PC-9 (cell line): ENCODE results near the gene HSPA2.

Experiments
- CTCF ChIP-seq: fragments of 200-600 bp; sonication (generic); conservative IDR thresholded peaks from 2 replicates; pipeline ENCODE4 v1.6.1; 2017; ENCODE audit warnings: mixed run types, antibody characterized with exemption, mild to moderate bottlenecking, moderate library complexity
- EZH2 ChIP-seq: fragments of 200-600 bp; sonication (generic); IDR thresholded peaks from 2 replicates; pipeline ENCODE4 v1.8.0; 2017; ENCODE audit warnings: antibody characterized with exemption, low read depth

DNA sequence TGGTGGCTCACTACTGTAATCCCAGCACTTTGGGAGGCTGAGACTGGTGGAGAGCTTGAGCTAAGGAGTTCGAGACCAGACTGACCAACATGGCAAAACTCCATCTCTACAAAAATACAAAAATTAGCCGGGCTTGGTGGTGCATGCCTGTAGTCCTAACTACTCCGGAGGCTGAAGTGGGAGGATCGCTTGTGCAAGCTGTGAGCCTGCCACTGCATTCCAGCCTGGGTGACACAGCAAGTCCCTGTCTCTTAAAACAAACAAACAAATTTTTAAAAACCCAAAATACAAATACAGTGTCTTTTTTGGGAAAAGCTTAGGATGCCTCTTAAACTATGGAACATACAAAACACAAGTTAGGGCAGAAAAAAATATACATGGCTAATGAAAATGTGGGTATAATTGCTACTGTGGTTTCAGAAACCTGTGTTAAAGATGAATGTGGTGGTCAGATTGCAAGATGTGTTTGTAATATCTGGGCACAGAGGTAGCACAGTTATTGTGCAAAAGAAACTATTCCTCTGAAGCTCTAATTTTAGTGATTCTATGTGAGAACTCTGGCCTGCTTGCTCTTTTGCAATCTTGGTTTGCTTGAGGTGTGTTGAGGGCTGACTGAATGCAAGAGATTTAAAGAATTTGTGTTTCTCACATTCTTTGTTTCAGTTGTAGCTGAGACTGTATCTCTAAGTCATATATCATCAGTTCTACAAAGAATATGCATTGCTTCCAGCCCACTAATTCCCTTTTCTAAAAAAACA, 3.9 kb upstream of the HSPA2 start:
- TF ChIP-seq CTCF (no peak), EZH2 (no peak)
